ENCODE measurements around the gene SLC22A23.

GRCh38 chr6:3285732-3286131 lies 171.1 kb downstream of the SLC22A23 start:
- TF ChIP-seq CTCF (IDR thresholded peaks at IDR 0.05) (no peak), EP300 (IDR thresholded peaks at IDR 0.05) (no peak), POLR2A (IDR thresholded peaks at IDR 0.05) (no peak)
